ENCODE data around the gene SPEN. TPM values are rescaled to one million over a fixed set of nuclear protein-coding genes. Genes with fewer than 3 reads are reported as not detected.

Gene SPEN
- total and polyA plus RNA-seq, 2 experiments from 2014 or later, result 14.9 to 43.6 TPM

GRCh38 chr1:15968172-15968571 lies 120.7 kb downstream of the SPEN start:
- Mint-ChIP-seq H3K4me1 (no peaks in the 10 kb centered on the region), H3K9me3 (peaks cover 19% of the 10 kb centered on the region), H3K4me3 (no peak overlapping the region), H3K27me3 (ENCODE audit: insufficient read depth, low read depth, poor library complexity) (peaks cover 6% of the 10 kb centered on the region), H3K27ac (no peak overlapping the region), H3K36me3 (ENCODE audit: low read depth) (peaks cover 43% of the 10 kb centered on the region)
- ATAC-seq, result no peak
- Histone ChIP-seq H3K4me1 (ENCODE audit: insufficient read depth) (no peaks in the 10 kb centered on the region), H3K4me3 (no peak overlapping the region), H2AFZ (no peak overlapping the region), H3K27me3 (ENCODE audit: insufficient read depth) (no peaks in the 10 kb centered on the region), H3F3A (replicated peaks; ENCODE audit: low read depth) (no peaks in the 10 kb centered on the region), H3K79me2 (replicated peaks; ENCODE audit: insufficient read depth) (peaks cover 2% of the 10 kb centered on the region; the same call in 1 of the 2 replicates), H3K27ac (ENCODE audit: low read depth) (no peak overlapping the region), H3K36me3 (ENCODE audit: insufficient read depth) (no peaks in the 10 kb centered on the region; the same call in 1 of the 2 replicates), H3K9me2 (ENCODE audit: insufficient read depth) (no peaks in the 10 kb centered on the region), H4K20me1 (replicated peaks; ENCODE audit: insufficient read depth) (peaks cover 6% of the 10 kb centered on the region; the same call in 1 of the 2 replicates), H3K4me2 (no peak overlapping the region)
- no peak for DNase-seq (ENCODE audit: low spot score)
- TF ChIP-seq, protein P1, sequence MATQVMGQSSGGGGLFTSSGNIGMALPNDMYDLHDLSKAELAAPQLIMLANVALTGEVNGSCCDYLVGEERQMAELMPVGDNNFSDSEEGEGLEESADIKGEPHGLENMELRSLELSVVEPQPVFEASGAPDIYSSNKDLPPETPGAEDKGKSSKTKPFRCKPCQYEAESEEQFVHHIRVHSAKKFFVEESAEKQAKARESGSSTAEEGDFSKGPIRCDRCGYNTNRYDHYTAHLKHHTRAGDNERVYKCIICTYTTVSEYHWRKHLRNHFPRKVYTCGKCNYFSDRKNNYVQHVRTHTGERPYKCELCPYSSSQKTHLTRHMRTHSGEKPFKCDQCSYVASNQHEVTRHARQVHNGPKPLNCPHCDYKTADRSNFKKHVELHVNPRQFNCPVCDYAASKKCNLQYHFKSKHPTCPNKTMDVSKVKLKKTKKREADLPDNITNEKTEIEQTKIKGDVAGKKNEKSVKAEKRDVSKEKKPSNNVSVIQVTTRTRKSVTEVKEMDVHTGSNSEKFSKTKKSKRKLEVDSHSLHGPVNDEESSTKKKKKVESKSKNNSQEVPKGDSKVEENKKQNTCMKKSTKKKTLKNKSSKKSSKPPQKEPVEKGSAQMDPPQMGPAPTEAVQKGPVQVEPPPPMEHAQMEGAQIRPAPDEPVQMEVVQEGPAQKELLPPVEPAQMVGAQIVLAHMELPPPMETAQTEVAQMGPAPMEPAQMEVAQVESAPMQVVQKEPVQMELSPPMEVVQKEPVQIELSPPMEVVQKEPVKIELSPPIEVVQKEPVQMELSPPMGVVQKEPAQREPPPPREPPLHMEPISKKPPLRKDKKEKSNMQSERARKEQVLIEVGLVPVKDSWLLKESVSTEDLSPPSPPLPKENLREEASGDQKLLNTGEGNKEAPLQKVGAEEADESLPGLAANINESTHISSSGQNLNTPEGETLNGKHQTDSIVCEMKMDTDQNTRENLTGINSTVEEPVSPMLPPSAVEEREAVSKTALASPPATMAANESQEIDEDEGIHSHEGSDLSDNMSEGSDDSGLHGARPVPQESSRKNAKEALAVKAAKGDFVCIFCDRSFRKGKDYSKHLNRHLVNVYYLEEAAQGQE (IDR thresholded peaks at IDR 0.05; ENCODE audit: unreplicated experiment), result no peak
- TF ChIP-seq ZNF114 (CRISPR knock-in tag; IDR thresholded peaks at IDR 0.05), result no peak

- H3K4me3 ChIP-seq, result no peak overlapping the region
- no peaks in the 10 kb centered on the region for H3K4me1 ChIP-seq (ENCODE audit: insufficient read depth)
- H3K4me3 Mint-ChIP-seq, result no peak overlapping the region
- no peaks in the 10 kb centered on the region; the same call in 1 of the 2 replicates for H3K36me3 ChIP-seq (ENCODE audit: insufficient read depth)
- no peaks in the 10 kb centered on the region for H3K27me3 ChIP-seq (ENCODE audit: insufficient read depth)
- H4K20me1 ChIP-seq (replicated peaks; ENCODE audit: insufficient read depth), result peaks cover 6% of the 10 kb centered on the region; the same call in 1 of the 2 replicates
- H2AFZ ChIP-seq, result no peak overlapping the region
- H3K27me3 Mint-ChIP-seq (ENCODE audit: insufficient read depth, low read depth, poor library complexity), result peaks cover 5% of the 10 kb centered on the region
- ATAC-seq, result no peak
- H3K9me2 ChIP-seq (ENCODE audit: insufficient read depth), result no peaks in the 10 kb centered on the region
- H3K4me2 ChIP-seq, result no peak overlapping the region
- peaks cover 42% of the 10 kb centered on the region for H3K36me3 Mint-ChIP-seq (ENCODE audit: low read depth)
- peaks cover 15% of the 10 kb centered on the region for H3K79me2 ChIP-seq (replicated peaks; ENCODE audit: insufficient read depth)
- no peaks in the 10 kb centered on the region for H3F3A ChIP-seq (replicated peaks; ENCODE audit: low read depth)
- H3K27ac ChIP-seq (ENCODE audit: low read depth), result no peak overlapping the region
- no peak for TF ChIP-seq CREB1 (CRISPR knock-in tag; IDR thresholded peaks at IDR 0.05; ENCODE audit: low read depth)
- TF ChIP-seq, protein P2, sequence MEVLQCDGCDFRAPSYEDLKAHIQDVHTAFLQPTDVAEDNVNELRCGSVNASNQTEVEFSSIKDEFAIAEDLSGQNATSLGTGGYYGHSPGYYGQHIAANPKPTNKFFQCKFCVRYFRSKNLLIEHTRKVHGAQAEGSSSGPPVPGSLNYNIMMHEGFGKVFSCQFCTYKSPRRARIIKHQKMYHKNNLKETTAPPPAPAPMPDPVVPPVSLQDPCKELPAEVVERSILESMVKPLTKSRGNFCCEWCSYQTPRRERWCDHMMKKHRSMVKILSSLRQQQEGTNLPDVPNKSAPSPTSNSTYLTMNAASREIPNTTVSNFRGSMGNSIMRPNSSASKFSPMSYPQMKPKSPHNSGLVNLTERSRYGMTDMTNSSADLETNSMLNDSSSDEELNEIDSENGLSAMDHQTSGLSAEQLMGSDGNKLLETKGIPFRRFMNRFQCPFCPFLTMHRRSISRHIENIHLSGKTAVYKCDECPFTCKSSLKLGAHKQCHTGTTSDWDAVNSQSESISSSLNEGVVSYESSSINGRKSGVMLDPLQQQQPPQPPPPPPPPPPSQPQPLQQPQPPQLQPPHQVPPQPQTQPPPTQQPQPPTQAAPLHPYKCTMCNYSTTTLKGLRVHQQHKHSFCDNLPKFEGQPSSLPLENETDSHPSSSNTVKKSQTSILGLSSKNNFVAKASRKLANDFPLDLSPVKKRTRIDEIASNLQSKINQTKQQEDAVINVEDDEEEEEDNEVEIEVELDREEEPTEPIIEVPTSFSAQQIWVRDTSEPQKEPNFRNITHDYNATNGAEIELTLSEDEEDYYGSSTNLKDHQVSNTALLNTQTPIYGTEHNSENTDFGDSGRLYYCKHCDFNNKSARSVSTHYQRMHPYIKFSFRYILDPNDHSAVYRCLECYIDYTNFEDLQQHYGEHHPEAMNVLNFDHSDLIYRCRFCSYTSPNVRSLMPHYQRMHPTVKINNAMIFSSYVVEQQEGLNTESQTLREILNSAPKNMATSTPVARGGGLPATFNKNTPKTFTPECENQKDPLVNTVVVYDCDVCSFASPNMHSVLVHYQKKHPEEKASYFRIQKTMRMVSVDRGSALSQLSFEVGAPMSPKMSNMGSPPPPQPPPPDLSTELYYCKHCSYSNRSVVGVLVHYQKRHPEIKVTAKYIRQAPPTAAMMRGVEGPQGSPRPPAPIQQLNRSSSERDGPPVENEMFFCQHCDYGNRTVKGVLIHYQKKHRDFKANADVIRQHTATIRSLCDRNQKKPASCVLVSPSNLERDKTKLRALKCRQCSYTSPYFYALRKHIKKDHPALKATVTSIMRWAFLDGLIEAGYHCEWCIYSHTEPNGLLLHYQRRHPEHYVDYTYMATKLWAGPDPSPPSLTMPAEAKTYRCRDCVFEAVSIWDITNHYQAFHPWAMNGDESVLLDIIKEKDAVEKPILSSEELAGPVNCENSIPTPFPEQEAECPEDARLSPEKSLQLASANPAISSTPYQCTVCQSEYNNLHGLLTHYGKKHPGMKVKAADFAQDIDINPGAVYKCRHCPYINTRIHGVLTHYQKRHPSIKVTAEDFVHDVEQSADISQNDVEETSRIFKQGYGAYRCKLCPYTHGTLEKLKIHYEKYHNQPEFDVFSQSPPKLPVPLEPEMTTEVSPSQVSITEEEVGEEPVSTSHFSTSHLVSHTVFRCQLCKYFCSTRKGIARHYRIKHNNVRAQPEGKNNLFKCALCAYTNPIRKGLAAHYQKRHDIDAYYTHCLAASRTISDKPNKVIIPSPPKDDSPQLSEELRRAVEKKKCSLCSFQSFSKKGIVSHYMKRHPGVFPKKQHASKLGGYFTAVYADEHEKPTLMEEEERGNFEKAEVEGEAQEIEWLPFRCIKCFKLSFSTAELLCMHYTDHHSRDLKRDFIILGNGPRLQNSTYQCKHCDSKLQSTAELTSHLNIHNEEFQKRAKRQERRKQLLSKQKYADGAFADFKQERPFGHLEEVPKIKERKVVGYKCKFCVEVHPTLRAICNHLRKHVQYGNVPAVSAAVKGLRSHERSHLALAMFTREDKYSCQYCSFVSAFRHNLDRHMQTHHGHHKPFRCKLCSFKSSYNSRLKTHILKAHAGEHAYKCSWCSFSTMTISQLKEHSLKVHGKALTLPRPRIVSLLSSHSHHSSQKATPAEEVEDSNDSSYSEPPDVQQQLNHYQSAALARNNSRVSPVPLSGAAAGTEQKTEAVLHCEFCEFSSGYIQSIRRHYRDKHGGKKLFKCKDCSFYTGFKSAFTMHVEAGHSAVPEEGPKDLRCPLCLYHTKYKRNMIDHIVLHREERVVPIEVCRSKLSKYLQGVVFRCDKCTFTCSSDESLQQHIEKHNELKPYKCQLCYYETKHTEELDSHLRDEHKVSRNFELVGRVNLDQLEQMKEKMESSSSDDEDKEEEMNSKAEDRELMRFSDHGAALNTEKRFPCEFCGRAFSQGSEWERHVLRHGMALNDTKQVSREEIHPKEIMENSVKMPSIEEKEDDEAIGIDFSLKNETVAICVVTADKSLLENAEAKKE (CRISPR knock-in tag; IDR thresholded peaks at IDR 0.05), result no peak
- TF ChIP-seq, protein P3, sequence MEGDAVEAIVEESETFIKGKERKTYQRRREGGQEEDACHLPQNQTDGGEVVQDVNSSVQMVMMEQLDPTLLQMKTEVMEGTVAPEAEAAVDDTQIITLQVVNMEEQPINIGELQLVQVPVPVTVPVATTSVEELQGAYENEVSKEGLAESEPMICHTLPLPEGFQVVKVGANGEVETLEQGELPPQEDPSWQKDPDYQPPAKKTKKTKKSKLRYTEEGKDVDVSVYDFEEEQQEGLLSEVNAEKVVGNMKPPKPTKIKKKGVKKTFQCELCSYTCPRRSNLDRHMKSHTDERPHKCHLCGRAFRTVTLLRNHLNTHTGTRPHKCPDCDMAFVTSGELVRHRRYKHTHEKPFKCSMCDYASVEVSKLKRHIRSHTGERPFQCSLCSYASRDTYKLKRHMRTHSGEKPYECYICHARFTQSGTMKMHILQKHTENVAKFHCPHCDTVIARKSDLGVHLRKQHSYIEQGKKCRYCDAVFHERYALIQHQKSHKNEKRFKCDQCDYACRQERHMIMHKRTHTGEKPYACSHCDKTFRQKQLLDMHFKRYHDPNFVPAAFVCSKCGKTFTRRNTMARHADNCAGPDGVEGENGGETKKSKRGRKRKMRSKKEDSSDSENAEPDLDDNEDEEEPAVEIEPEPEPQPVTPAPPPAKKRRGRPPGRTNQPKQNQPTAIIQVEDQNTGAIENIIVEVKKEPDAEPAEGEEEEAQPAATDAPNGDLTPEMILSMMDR (conservative IDR thresholded peaks at IDR 0.05; ENCODE audit: low read depth in 2 of 2), result no peak
- H3K27ac Mint-ChIP-seq, result no peak overlapping the region
- no peak for DNase-seq (ENCODE audit: low spot score)
- no peaks in the 10 kb centered on the region for H3K4me1 Mint-ChIP-seq
- H3K9me3 Mint-ChIP-seq, result peaks cover 19% of the 10 kb centered on the region
Measured at GRCh38 chr1:15969321-15969880, 121.9 kb downstream of the SPEN start.

Data from GM23338 (cell line).